Astrocyte of the spinal cord (primary cell): Measurements from ENCODE around the gene PLXNA2.

Source experiments
- DNase-seq: peaks from one replicate; pipeline ENCODE4 v3.0.0; 2011; ENCODE audit warnings: low read depth, low spot score
- H3K4me3 ChIP-seq: 2 replicates; pipeline ENCODE4 v1.5.1; 2011; ENCODE audit warnings: low read depth, mild to moderate bottlenecking, low read length, moderate library complexity
- CTCF ChIP-seq: IDR thresholded peaks from 2 replicates; pipeline ENCODE4 v1.5.1; 2012; ENCODE audit warnings: low read depth, mild to moderate bottlenecking, low read length, inconsistent platforms
- in situ Hi-C: cut with HindIII; loops from 2 replicates; pipeline ENCODE4 v1.10.0; 2017; ENCODE audit warnings: low sequenced_read_pairs

PLXNA2 gene

GRCh38 chr1:208273386-208274017 is 29.3 kb upstream of the PLXNA2 start:
- no peak for TF ChIP-seq CTCF
- in situ Hi-C loops = no loop called here
- no peak overlapping the region for H3K4me3 ChIP-seq
- DNase-seq = no peak

DNA sequence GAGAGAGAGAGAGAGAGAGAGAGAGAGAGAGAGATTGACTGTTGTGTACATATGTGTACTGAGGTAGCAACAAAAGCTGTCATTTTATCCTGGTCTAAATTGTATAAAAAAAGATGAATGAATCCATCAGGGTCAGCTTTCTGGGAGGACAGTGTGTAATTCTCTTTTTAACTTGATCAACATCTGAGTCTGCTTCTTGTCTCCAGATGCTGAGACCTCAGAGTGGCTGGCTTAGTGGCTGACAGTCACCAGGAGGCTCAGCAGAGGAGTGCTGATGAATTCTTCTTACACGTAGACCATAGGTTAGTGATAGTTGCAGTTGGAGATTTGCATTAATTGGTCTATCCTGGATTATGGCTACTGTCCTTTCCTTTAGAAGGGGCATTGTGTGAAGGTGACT is 28.5 kb upstream of the PLXNA2 start:
- no peak for TF ChIP-seq CTCF
- in situ Hi-C loops = no loop called here
- no peak for DNase-seq
- no peak overlapping the region for H3K4me3 ChIP-seq

DNA sequence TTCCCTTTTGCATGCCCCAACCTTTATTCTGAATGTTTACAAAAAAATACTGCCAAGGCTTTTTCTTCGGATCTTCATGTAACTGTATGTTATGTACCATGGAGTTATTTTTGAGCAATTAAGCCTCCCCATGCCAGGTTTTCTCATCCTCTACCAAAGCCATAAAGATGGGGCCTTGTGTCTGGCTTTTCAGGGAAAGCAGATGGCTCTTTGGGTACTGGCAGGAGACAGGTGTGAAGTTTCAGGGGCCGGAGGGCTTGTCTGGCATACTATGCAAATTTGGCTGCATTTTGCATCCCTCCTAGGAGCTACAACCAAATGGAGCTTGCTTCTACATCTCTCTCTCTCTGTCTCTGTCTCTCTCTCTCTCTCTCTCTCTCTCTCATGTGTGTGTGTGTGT is 28.1 kb upstream of the PLXNA2 start:
- no peak overlapping the region for H3K4me3 ChIP-seq
- in situ Hi-C loops = no loop called here
- no peak for DNase-seq
- no peak for TF ChIP-seq CTCF

- in situ Hi-C loops = no loop called here
- TF ChIP-seq CTCF = no peak
- no peak for DNase-seq
- no peak overlapping the region for H3K4me3 ChIP-seq
Observed at GRCh38 chr1:208271236-208271635, 27.1 kb upstream of the PLXNA2 start.

GRCh38 chr1:208270651-208271141 is 26.5 kb upstream of the PLXNA2 start:
- no peak for TF ChIP-seq CTCF
- H3K4me3 ChIP-seq = no peak overlapping the region
- in situ Hi-C loops = no loop called here
- DNase-seq = no peak

DNA sequence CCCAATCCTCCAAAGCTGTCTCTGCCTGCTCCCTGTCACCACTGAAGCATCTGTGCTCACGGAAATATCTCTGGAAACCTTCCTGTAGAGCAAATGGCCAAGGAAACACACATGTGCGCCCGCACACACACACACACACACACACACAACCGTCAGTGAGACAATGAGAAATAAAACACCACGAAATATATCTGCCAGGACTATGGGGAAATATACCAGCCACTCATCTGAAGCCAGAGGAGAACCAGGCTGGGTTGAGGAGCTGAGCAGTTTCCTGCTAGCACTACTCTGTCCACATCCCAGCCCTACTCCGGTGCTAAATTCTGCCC is 25.1 kb upstream of the PLXNA2 start:
- H3K4me3 ChIP-seq = no peak overlapping the region
- no peak for DNase-seq
- no peak for TF ChIP-seq CTCF
- in situ Hi-C loops = no loop called here
